Hippocampal formation (tissue), 2 donors: ENCODE data around the gene EXPH5.

Experiments
- DNase-seq, 2 donors: peaks; one replicate each; lab custom pipeline; 2025; lab: John Stamatoyannopoulos, UW

Gene EXPH5

DNA sequence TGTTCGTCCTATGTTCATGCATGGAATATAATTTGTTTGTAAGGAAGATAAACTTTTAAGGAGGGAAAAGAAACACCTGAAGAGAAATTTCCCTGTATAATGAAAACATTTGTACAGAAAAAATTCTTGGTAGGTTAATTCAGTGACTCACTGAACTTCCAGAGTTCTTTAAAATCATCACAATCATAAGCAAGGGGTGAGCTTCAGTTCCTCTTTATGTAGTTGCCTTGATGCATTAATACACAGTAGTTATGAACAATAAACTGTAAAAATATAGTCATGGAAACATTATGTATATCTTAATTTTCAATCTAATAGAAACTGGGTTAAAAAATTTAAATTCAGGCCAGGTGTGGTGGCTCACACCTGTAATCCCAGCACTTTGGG, 125.1 kb downstream of the EXPH5 start:
- DNase-seq = no peak

DNA sequence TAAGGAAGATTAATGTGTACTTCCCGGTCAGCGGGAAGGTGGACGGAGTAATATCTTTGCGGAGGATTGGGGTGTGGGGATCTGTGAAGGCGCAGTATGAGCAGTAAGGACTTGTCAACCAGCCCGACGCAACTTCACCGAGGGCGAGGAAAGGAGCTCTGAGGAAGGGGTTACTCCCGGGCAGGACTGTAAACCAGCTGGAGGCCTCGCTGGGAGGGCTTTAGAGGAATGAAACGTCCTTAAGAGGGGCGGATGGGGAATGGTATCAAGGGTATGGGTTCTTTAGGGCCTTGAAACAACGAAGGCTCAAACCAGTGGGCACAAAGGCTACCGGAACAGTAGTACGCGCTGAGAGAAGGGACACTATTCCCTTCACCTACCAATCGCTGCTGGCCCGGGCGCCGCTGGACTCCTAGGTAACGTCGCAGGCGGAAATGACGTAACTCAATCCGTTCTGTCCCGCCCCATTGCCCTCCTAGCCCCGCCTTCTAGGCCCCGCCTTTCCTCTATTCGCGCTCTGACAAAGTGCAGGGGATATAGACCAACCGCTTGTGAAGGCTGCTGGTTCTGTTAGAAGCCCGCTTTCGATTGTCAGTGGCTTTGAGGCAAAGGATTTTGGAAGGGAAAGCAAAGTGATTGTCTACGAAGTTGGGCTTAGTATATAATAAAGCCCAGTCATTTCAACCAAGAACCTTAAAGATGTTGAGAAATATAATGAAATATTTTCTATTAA, 126.3 kb downstream of the EXPH5 start, which contains the start of gene C11orf65:
C11orf65 (minus strand) TSS at position 439 of the 733 bp plus-strand sequence. CDS start 5,970 bp downstream, outside the sequence.
- DNase-seq = peak; percentile 94 to 95

DNA sequence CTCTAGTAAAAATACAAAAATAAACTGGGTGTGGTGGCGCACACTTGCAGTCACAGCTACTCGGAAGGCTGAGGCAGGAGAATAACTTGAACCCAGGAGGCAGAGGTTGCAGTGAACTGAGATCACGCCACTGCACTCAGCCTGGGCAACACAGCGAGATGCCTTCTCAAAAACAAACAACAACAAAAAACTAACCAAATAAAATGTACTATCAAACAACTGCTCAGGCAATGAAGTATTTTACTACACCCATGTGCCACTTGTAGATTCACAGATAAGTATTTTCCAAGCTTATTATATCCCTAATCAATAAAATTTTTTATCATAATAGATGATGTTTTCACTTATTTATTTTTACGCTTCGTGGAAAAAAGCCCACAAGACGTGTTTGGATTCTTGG, 127.2 kb downstream of the EXPH5 start:
- no peak for DNase-seq
